Ascending aorta (tissue), 2 donors: ENCODE measurements around the gene ADAMTS2. TPM values are rescaled to one million over a fixed set of nuclear protein-coding genes. Genes with fewer than 3 reads are reported as not detected.

Experiments used
- DNase-seq, 2 donors: peaks; one replicate each; pipeline ENCODE4 v3.0.0-alpha.2; 2019; ENCODE audit warnings: low spot score in 2 of 2
- H3K27ac ChIP-seq, 2 donors: fragments of 200-600 bp; sonication (generic); one replicate each; pipeline ENCODE4 v1.5.1; 2016 to 2017; ENCODE audit warnings: mild to moderate bottlenecking in 1 of 2
- H3K27me3 ChIP-seq: fragments of 200-600 bp; sonication (generic); one replicate; pipeline ENCODE4 v1.5.1; 2017
- H3K36me3 ChIP-seq, 2 donors: fragments of 200-600 bp; sonication (generic); one replicate each; pipeline ENCODE4 v1.5.1; 2016
- H3K4me1 ChIP-seq, 2 donors: fragments of 200-600 bp; sonication (generic); one replicate each; pipeline ENCODE4 v1.5.1; 2016 to 2017; ENCODE audit warnings: mild to moderate bottlenecking in 1 of 2
- H3K4me3 ChIP-seq, 2 donors: fragments of 200-600 bp; sonication (generic); one replicate each; pipeline ENCODE4 v1.5.1; 2016 to 2017; ENCODE audit warnings: mild to moderate bottlenecking in 1 of 2
- H3K9me3 ChIP-seq, 2 donors: fragments of 200-600 bp; sonication (generic); one replicate each; pipeline ENCODE4 v1.5.1; 2016
- CTCF ChIP-seq, 3 experiments: fragments of 200-600 bp in 2 of 3; fragments of 450-650 bp in 1 of 3; sonication (generic) in 2 of 3; IDR thresholded peaks; one replicate each; pipeline ENCODE4 v1.5.1; 2016 to 2019; ENCODE audit warnings: antibody characterized with exemption in 3 of 3, mild to moderate bottlenecking in 1 of 3, moderate library complexity in 1 of 3
- intact Hi-C: fragments of 100-400 bp; cut with DNase I; formaldehyde crosslinking; loops from one replicate; pipeline ENCODE4 v1.15.1; 2023
- total RNA-seq: library from RNA; depleted of rRNA; stranded (reverse); fragments of >200 nt; gene quantifications from one replicate; pipeline ENCODE4 v1.1.0, GENCODE V29; 2016

ADAMTS2 gene
- total RNA-seq, 1 donor from 2014 or later = 51.0 TPM

GRCh38 chr5:179290681-179291540, 54.4 kb downstream of the ADAMTS2 start:
- H3K4me3 ChIP-seq = no peak overlapping the region
- intact Hi-C loops = no loop called here
- H3K4me1 ChIP-seq = peaks cover 5 to 28% of the 10 kb centered on the region in 2 donors
- TF ChIP-seq CTCF (IDR thresholded peaks at IDR 0.05) = no peak
- DNase-seq = no peak
- no peaks in the 10 kb centered on the region for H3K27me3 ChIP-seq
- H3K9me3 ChIP-seq = no peaks in the 10 kb centered on the region
- no peak overlapping the region for H3K27ac ChIP-seq
- no peaks in the 10 kb centered on the region for H3K36me3 ChIP-seq

- intact Hi-C loops = no loop called here
- Histone ChIP-seq H3K9me3 (no peaks in the 10 kb centered on the region), H3K27ac (no peak overlapping the region), H3K27me3 (no peaks in the 10 kb centered on the region), H3K4me3 (no peak overlapping the region), H3K36me3 (no peaks in the 10 kb centered on the region), H3K4me1 (peaks cover 7 to 24% of the 10 kb centered on the region in 2 donors)
- TF ChIP-seq CTCF (IDR thresholded peaks at IDR 0.05) = no peak
- DNase-seq = no peak
Observed at GRCh38 chr5:179289756-179290385, 55.4 kb downstream of the ADAMTS2 start.

- Histone ChIP-seq H3K4me3 (no peak overlapping the region), H3K9me3 (no peaks in the 10 kb centered on the region), H3K27ac (peak overlapping the region; percentile 43 to 54), H3K27me3 (no peaks in the 10 kb centered on the region), H3K36me3 (no peaks in the 10 kb centered on the region), H3K4me1 (peaks cover 7 to 21% of the 10 kb centered on the region in 2 donors)
- TF ChIP-seq CTCF (IDR thresholded peaks at IDR 0.05) = no peak
- DNase-seq = no peak
- intact Hi-C loops = no loop called here
Observed at GRCh38 chr5:179288809-179289185, 56.5 kb downstream of the ADAMTS2 start.

GRCh38 chr5:179288101-179288808, 57.0 kb downstream of the ADAMTS2 start:
- H3K4me3 ChIP-seq = no peak overlapping the region
- peak overlapping the region; percentile 43 to 54 for H3K27ac ChIP-seq
- no peak for TF ChIP-seq CTCF (IDR thresholded peaks at IDR 0.05)
- no peaks in the 10 kb centered on the region for H3K27me3 ChIP-seq
- H3K4me1 ChIP-seq = peaks cover 7 to 21% of the 10 kb centered on the region in 2 donors
- H3K9me3 ChIP-seq = no peaks in the 10 kb centered on the region
- intact Hi-C loops = no loop called here
- peak in 1 of 2 donors; percentile 5 for DNase-seq
- H3K36me3 ChIP-seq = no peaks in the 10 kb centered on the region

- intact Hi-C loops = no loop called here
- H3K4me3 ChIP-seq = no peak overlapping the region
- TF ChIP-seq CTCF (IDR thresholded peaks at IDR 0.05) = no peak
- H3K9me3 ChIP-seq = no peaks in the 10 kb centered on the region
- H3K27me3 ChIP-seq = no peaks in the 10 kb centered on the region
- H3K36me3 ChIP-seq = no peaks in the 10 kb centered on the region
- DNase-seq = no peak
- peaks cover 7 to 21% of the 10 kb centered on the region in 2 donors for H3K4me1 ChIP-seq
- peak overlapping the region; percentile 43 to 54 for H3K27ac ChIP-seq
Observed at GRCh38 chr5:179287631-179288030, 57.6 kb downstream of the ADAMTS2 start.
